ENCODE results near the gene BTBD9. TPM values are rescaled to one million over a fixed set of nuclear protein-coding genes. Genes with fewer than 3 reads are reported as not detected.
A peak's percentile ranks its signal among the peaks of the same experiment; 100 is the strongest.

The BTBD9 gene
- total and polyA plus RNA-seq, 2 experiments from 2014 or later, result 8.4 to 10.1 TPM

DNA sequence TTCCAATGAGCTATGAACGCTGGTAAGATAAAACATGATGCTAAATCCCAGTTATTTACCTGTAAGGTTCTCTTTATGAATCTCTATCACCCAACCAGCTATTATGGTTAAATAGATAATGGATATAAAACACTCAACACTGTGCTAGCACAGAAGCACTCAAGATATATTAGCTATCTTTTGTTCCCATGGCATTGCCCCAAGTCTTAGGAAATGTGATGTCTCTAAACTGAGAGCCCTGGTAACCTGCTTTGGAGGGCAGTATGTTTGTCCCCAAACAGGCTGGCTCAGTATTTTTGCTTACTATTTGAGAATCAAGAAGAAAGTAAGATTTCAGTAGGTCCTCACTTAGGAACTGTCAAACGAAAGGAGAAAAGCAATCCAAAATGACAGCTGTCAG is 90.5 kb downstream of the BTBD9 start:
- no peak for DNase-seq (ENCODE audit: low read depth in 1 of 2, low spot score in 1 of 2)
- H3K27me3 ChIP-seq, result no peaks in the 10 kb centered on the region
- H3K9me3 ChIP-seq (ENCODE audit: low read depth), result no peaks in the 10 kb centered on the region
- peaks cover 10% of the 10 kb centered on the region for H3K4me1 ChIP-seq (ENCODE audit: low read depth)
- no peaks in the 10 kb centered on the region for H3K36me3 ChIP-seq
- H3K4me3 ChIP-seq, result no peak overlapping the region
- H3K27ac ChIP-seq, result no peak overlapping the region
- TF ChIP-seq, protein P1, sequence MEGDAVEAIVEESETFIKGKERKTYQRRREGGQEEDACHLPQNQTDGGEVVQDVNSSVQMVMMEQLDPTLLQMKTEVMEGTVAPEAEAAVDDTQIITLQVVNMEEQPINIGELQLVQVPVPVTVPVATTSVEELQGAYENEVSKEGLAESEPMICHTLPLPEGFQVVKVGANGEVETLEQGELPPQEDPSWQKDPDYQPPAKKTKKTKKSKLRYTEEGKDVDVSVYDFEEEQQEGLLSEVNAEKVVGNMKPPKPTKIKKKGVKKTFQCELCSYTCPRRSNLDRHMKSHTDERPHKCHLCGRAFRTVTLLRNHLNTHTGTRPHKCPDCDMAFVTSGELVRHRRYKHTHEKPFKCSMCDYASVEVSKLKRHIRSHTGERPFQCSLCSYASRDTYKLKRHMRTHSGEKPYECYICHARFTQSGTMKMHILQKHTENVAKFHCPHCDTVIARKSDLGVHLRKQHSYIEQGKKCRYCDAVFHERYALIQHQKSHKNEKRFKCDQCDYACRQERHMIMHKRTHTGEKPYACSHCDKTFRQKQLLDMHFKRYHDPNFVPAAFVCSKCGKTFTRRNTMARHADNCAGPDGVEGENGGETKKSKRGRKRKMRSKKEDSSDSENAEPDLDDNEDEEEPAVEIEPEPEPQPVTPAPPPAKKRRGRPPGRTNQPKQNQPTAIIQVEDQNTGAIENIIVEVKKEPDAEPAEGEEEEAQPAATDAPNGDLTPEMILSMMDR (IDR thresholded peaks at IDR 0.05; ENCODE audit: low read depth, low read length), result no peak

DNA sequence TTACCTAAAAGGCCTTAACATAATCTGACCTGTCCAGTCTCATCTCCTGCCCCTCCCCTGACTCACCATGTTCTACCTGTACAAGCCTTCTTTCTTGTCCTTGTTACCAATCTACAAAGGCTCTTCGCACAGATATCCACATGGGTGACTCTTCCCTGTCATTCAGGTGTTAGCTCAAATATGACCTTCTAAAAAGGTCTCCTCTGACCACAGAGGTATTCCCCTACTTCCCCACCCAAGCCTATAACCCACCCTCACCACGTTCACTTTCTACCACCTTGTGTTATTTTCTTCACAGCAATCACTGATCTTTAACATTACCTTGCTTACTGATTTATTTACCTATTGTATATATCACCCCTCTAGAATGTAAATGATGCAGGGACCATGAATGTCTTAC is 96.7 kb downstream of the BTBD9 start:
- Histone ChIP-seq H3K4me3 (no peak overlapping the region), H3K27ac (no peak overlapping the region), H3K9me3 (ENCODE audit: low read depth) (no peaks in the 10 kb centered on the region), H3K27me3 (no peaks in the 10 kb centered on the region), H3K4me1 (ENCODE audit: low read depth) (no peaks in the 10 kb centered on the region), H3K36me3 (no peaks in the 10 kb centered on the region)
- TF ChIP-seq, protein P1 (IDR thresholded peaks at IDR 0.05; ENCODE audit: low read depth, low read length), result no peak
- no peak for DNase-seq (ENCODE audit: low read depth in 1 of 2, low spot score in 1 of 2)

DNA sequence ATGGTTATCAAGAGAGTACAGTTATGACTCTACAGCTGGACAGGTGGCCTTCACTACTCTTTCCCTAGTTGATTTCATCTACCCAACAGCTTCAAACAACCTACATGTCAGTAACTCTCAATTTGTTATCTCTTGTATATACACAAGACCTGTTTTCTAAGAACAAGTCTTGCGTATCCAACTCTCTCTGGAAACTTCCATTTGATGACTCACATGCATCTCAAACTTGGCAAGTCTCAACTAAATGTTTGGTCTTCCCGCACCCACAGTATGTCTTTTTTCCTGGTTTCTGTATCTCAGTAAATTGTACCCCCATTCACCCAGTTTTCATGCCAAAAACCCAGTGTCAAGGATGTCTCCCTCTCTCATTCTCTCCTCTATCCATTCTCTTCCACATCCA is 97.7 kb downstream of the BTBD9 start:
- peak in 1 of 2 donors; percentile 54 for DNase-seq (ENCODE audit: low read depth in 1 of 2, low spot score in 1 of 2)
- Histone ChIP-seq H3K4me1 (ENCODE audit: low read depth) (no peaks in the 10 kb centered on the region), H3K27me3 (no peaks in the 10 kb centered on the region), H3K9me3 (ENCODE audit: low read depth) (no peaks in the 10 kb centered on the region), H3K27ac (no peak overlapping the region), H3K36me3 (no peaks in the 10 kb centered on the region), H3K4me3 (no peak overlapping the region)
- TF ChIP-seq, protein P1 (IDR thresholded peaks at IDR 0.05; ENCODE audit: low read depth, low read length), result no peak

DNA sequence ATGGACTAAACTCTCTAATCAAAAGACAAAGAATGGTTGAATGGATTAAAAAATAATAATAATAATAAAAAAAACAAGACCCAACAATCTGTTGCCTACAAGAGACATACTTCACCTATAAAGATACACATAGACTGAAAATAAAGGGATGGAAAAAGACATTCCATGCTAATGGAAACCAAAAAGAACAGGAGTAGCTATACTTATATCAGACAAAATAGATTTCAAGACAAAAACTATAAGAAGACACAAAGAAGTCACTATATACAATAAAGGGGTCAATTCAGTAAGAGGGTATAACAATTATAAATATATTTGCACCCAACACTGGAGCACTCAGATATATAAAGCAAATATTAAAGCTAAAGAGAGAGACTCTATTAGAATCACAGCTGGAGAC is 106.7 kb downstream of the BTBD9 start:
- TF ChIP-seq, protein P1 (IDR thresholded peaks at IDR 0.05; ENCODE audit: low read depth, low read length), result no peak
- Histone ChIP-seq H3K27me3 (no peaks in the 10 kb centered on the region), H3K9me3 (ENCODE audit: low read depth) (no peaks in the 10 kb centered on the region), H3K4me3 (no peak overlapping the region), H3K27ac (no peak overlapping the region), H3K4me1 (ENCODE audit: low read depth) (no peaks in the 10 kb centered on the region), H3K36me3 (no peaks in the 10 kb centered on the region)
- no peak for DNase-seq (ENCODE audit: low read depth in 1 of 2, low spot score in 1 of 2)

DNA sequence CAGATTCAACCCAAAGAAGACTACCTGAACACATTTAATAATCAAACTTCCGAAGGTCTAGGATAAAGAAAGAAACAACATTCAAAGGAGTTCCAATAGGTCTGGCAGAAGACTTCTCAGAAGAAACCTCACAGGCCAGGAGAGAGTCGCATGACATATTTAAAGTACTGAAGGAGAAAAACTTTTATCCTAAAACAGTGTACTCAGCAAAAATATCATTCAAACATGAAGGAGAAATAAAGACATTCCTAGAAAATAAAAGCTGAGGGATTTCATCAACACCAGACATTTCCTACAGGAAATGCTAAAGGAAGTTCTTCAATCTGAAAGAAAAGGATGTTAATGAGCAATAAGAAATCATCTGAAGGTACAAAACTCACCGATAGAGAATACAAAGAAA is 108.6 kb downstream of the BTBD9 start:
- no peak for DNase-seq (ENCODE audit: low read depth in 1 of 2, low spot score in 1 of 2)
- Histone ChIP-seq H3K27me3 (no peaks in the 10 kb centered on the region), H3K36me3 (no peaks in the 10 kb centered on the region), H3K27ac (no peak overlapping the region), H3K4me1 (ENCODE audit: low read depth) (no peaks in the 10 kb centered on the region), H3K9me3 (ENCODE audit: low read depth) (no peaks in the 10 kb centered on the region), H3K4me3 (no peak overlapping the region)
- TF ChIP-seq, protein P1 (IDR thresholded peaks at IDR 0.05; ENCODE audit: low read depth, low read length), result no peak
